ENCODE data around the gene RAD1. TPM values are rescaled to one million over a fixed set of nuclear protein-coding genes. Genes with fewer than 3 reads are reported as not detected.

Gene RAD1
- total RNA-seq, 4 donors from 2014 or later, result 5.1 to 36.2 (median 25.0) TPM

- H3K36me3 ChIP-seq, result no peaks in the 10 kb centered on the region
- no peak for DNase-seq
- H3K9me3 ChIP-seq, result no peaks in the 10 kb centered on the region
- intact Hi-C loops (cut with DNase I; ENCODE audit: low total_unique reads), result no loop called here
- no peak overlapping the region for H3K4me3 ChIP-seq
- TF ChIP-seq CTCF (IDR thresholded peaks at IDR 0.05) (no peak), POLR2A (IDR thresholded peaks at IDR 0.05) (no peak)
- H3K27me3 ChIP-seq, result no peaks in the 10 kb centered on the region
- H3K27ac ChIP-seq, result no peak overlapping the region
- H3K4me1 ChIP-seq, result no peaks in the 10 kb centered on the region
These were observed 51.4 kb downstream of the RAD1 start for GRCh38 chr5:34863946-34864345.

DNA sequence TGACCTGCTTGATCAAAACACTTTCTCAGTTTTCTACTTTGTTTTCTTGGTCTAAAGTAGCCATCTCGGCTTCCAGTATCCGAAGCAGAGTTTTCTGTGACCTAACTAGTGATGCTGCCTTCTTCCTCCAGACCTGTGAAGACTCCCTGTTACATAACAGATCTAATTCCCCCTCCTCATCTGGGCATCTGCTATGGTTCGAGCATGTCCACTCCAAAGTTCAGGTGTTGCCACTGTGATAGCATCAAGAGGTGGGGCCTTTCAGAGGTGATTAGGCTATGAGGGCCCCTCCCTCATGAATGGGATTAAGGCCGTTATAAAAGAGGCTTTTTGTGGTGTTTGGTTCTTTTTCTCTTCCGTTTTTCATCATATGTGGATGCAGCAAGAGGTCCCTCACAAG lies 56.1 kb downstream of the RAD1 start:
- DNase-seq, result no peak
- Histone ChIP-seq H3K9me3 (no peaks in the 10 kb centered on the region), H3K27ac (no peak overlapping the region), H3K27me3 (no peaks in the 10 kb centered on the region), H3K36me3 (no peaks in the 10 kb centered on the region), H3K4me1 (no peaks in the 10 kb centered on the region), H3K4me3 (no peak overlapping the region)
- intact Hi-C loops (cut with DNase I; ENCODE audit: low total_unique reads), result no loop called here
- TF ChIP-seq POLR2A (IDR thresholded peaks at IDR 0.05), result no peak
- TF ChIP-seq CTCF (IDR thresholded peaks at IDR 0.05), result no peak

DNA sequence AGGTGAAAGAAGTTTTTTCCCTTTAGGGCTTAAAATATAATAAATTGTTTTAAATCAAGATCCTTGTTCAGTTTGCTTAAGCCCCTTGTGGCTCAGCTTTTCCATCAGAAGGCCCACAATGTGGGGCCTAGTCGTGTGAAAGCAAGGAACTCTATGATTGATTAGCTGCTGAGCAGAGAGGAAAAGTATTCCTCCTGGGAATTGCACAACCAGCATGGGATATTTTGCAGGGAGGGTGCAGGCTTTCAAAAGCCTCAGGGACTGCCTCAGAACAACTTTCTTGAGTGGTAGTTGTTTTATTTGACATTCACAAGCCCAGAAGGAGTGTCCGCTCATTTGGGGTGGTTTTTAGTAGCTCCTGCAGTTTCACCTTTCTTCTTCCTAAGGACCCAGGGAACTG lies 56.5 kb downstream of the RAD1 start:
- intact Hi-C loops (cut with DNase I; ENCODE audit: low total_unique reads), result no loop called here
- DNase-seq, result no peak
- Histone ChIP-seq H3K4me1 (no peaks in the 10 kb centered on the region), H3K27ac (no peak overlapping the region), H3K27me3 (no peaks in the 10 kb centered on the region), H3K36me3 (no peaks in the 10 kb centered on the region), H3K9me3 (no peaks in the 10 kb centered on the region), H3K4me3 (no peak overlapping the region)
- no peak for TF ChIP-seq POLR2A (IDR thresholded peaks at IDR 0.05)
- TF ChIP-seq CTCF (IDR thresholded peaks at IDR 0.05), result no peak

DNA sequence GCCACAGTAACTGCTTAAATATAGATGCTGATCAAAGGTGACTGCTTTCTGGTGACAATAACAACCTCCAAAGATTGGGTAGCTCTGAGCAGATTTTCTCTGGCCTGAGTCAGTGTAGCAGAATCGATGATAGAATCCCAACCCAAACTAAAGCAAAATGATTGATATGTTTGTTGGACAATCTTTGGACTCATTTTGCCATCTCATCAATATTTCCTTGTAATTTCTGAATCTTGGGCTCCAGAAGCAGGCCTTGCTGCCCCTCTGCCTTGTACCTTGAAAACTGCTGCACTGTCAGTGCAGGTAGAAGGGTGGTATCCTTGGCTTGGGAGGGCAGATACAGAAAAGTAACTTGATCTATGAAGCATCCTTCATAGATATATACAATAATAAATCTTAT lies 57.4 kb downstream of the RAD1 start:
- no peak overlapping the region for H3K4me3 ChIP-seq
- intact Hi-C loops (cut with DNase I; ENCODE audit: low total_unique reads), result no loop called here
- DNase-seq, result no peak
- no peak for TF ChIP-seq CTCF (IDR thresholded peaks at IDR 0.05)
- no peak for TF ChIP-seq POLR2A (IDR thresholded peaks at IDR 0.05)
- no peaks in the 10 kb centered on the region for H3K9me3 ChIP-seq
- H3K4me1 ChIP-seq, result no peaks in the 10 kb centered on the region
- H3K27me3 ChIP-seq, result no peaks in the 10 kb centered on the region
- H3K36me3 ChIP-seq, result no peaks in the 10 kb centered on the region
- no peak overlapping the region for H3K27ac ChIP-seq

DNA sequence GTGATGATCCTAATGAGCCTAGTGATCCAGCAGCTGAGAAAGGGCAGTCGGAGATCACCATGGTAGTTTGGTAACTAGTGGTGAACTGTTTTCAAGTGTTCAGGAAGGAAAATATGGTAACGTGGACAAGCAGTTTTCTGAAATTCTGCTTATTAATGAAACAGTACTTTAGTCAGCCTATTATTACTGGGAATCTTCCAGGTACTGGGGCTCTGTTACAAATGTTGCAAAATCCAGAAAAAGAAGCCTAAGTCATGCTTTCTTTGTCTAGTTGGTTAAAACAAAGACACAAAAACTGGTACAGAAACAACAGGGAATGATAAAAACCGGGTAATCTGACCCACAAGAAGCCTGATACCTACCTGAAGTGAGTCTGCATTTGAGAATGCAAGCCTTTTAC lies 58.1 kb downstream of the RAD1 start:
- Histone ChIP-seq H3K36me3 (no peaks in the 10 kb centered on the region), H3K9me3 (no peaks in the 10 kb centered on the region), H3K27me3 (no peaks in the 10 kb centered on the region), H3K4me3 (no peak overlapping the region), H3K27ac (no peak overlapping the region), H3K4me1 (no peaks in the 10 kb centered on the region)
- intact Hi-C loops (cut with DNase I; ENCODE audit: low total_unique reads), result no loop called here
- DNase-seq, result no peak
- no peak for TF ChIP-seq POLR2A (IDR thresholded peaks at IDR 0.05)
- no peak for TF ChIP-seq CTCF (IDR thresholded peaks at IDR 0.05)

Other genes starting within 250 kb of the RAD1 start
- gene TTC23L, start 76.3 kb downstream of the RAD1 start, total RNA-seq, result 1 to 10 TPM in 1 of 4 donors, under 1 TPM in 1, not detected in 2; 0.15 to 2.0 TPM
- gene BRIX1, start 207 bp upstream of the RAD1 start, total RNA-seq, result 10 to 100 TPM in 3 of 4 donors, 1 to 10 TPM in 1; 6.4 to 46.0 (median 28.6) TPM
- 10 to 100 TPM; 15.9 to 55.4 (median 44.0) TPM for gene DNAJC21, start 14.1 kb upstream of the RAD1 start, total RNA-seq
- gene AGXT2, start 132.4 kb upstream of the RAD1 start, total RNA-seq, result not detected